Lower leg skin (tissue), 3 donors: Measurements from ENCODE around the gene HMG20B.

Experiments used
- POLR2A ChIP-seq, 2 donors: fragments of 450-650 bp; IDR thresholded peaks; one replicate each; pipeline ENCODE4 v1.6.1; 2016 to 2017; ENCODE audit warnings: antibody characterized with exemption in 2 of 2, mild to moderate bottlenecking in 1 of 2, moderate library complexity in 1 of 2
- TF ChIP-seq, protein P1 (sequence below), 3 donors: fragments of 450-650 bp; IDR thresholded peaks; one replicate each; pipeline ENCODE4 v1.5.1; 2016; ENCODE audit warnings: antibody characterized with exemption in 3 of 3, mild to moderate bottlenecking in 3 of 3, moderate library complexity in 2 of 3

DNA sequence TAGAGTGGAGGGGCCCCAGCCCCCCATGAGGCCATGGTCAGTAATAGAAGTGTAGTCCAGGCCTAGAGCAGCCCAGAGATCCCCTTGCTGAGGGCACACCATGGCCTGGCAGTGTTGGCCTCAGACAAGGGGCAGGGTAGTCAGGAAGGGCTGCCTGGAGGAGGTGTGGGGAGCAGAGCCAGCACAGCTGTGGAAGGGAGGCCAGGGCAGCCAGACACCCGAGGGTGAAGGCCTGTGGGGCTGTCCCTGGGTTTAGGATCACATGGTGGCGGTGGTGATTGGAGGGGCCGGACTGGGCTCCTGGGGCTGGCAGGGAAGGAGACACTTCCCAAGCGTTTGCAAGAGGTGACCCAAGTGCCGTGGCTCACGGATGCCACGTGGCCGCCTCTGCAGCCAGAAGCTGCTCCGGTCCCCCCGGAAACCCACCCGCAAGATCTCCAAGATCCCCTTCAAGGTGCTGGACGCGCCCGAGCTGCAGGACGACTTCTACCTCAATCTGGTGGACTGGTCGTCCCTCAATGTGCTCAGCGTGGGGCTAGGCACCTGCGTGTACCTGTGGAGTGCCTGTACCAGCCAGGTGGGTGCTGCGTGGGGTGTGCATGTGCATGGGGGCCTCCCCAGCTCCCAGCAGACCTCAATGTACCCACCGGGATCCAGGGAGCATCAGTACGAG lies 45.4 kb upstream of the HMG20B start:
- TF ChIP-seq, protein P1, sequence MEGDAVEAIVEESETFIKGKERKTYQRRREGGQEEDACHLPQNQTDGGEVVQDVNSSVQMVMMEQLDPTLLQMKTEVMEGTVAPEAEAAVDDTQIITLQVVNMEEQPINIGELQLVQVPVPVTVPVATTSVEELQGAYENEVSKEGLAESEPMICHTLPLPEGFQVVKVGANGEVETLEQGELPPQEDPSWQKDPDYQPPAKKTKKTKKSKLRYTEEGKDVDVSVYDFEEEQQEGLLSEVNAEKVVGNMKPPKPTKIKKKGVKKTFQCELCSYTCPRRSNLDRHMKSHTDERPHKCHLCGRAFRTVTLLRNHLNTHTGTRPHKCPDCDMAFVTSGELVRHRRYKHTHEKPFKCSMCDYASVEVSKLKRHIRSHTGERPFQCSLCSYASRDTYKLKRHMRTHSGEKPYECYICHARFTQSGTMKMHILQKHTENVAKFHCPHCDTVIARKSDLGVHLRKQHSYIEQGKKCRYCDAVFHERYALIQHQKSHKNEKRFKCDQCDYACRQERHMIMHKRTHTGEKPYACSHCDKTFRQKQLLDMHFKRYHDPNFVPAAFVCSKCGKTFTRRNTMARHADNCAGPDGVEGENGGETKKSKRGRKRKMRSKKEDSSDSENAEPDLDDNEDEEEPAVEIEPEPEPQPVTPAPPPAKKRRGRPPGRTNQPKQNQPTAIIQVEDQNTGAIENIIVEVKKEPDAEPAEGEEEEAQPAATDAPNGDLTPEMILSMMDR (IDR thresholded peaks at IDR 0.05): no peak
- TF ChIP-seq POLR2A (IDR thresholded peaks at IDR 0.05): no peak
